ENCODE measurements around the gene HOXB1. TPM values are rescaled to one million over a fixed set of nuclear protein-coding genes. Genes with fewer than 3 reads are reported as not detected.

Gene HOXB1
- total RNA-seq, 1 donor, result not detected

DNA sequence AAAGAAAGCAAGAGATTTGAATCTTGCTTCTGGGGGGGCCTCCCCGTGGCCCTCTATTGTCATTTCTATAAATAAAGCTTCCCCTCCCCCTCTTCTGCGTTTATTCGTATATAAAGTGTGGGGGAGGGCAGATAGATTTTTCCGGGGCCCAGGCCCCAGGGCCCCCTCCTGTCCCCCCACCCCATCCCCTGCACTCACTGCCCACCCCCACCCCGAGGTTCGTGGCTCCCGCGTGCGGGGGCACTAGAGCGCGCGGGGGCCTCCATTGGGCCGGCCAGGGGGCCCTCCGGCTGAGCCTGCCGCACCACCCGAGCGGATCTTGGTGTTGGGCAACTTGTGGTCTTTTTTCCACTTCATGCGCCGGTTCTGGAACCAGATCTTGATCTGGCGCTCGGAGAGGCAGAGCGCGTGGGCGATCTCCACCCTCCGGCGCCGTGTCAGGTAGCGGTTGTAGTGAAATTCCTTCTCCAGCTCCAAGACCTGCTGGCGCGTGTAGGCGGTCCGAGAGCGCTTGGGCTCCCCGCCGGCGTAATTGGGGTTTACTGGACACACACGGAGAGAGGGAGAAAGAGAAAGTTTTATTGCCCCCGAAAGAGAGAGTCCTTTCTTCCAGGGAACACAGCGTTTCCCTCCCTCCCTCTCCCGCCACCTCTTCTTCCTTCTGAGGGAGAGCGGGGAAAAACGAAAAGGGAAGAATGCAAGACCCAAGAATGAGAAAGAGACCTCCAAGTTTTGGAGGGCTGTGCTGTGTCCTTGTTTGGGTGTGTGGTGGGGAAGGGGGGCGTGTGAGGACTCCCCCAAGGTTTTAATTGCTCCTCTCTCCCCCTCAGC, 45.9 kb upstream of the HOXB1 start:
- peak overlapping the region; percentile 77 for H3K4me3 ChIP-seq (ENCODE audit: low read depth, low read length)
- TF ChIP-seq, protein P1, sequence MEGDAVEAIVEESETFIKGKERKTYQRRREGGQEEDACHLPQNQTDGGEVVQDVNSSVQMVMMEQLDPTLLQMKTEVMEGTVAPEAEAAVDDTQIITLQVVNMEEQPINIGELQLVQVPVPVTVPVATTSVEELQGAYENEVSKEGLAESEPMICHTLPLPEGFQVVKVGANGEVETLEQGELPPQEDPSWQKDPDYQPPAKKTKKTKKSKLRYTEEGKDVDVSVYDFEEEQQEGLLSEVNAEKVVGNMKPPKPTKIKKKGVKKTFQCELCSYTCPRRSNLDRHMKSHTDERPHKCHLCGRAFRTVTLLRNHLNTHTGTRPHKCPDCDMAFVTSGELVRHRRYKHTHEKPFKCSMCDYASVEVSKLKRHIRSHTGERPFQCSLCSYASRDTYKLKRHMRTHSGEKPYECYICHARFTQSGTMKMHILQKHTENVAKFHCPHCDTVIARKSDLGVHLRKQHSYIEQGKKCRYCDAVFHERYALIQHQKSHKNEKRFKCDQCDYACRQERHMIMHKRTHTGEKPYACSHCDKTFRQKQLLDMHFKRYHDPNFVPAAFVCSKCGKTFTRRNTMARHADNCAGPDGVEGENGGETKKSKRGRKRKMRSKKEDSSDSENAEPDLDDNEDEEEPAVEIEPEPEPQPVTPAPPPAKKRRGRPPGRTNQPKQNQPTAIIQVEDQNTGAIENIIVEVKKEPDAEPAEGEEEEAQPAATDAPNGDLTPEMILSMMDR (IDR thresholded peaks at IDR 0.05; ENCODE audit: insufficient read depth, low read length), result no peak
- DNase-seq (ENCODE audit: low read depth), result peak; percentile 84

DNA sequence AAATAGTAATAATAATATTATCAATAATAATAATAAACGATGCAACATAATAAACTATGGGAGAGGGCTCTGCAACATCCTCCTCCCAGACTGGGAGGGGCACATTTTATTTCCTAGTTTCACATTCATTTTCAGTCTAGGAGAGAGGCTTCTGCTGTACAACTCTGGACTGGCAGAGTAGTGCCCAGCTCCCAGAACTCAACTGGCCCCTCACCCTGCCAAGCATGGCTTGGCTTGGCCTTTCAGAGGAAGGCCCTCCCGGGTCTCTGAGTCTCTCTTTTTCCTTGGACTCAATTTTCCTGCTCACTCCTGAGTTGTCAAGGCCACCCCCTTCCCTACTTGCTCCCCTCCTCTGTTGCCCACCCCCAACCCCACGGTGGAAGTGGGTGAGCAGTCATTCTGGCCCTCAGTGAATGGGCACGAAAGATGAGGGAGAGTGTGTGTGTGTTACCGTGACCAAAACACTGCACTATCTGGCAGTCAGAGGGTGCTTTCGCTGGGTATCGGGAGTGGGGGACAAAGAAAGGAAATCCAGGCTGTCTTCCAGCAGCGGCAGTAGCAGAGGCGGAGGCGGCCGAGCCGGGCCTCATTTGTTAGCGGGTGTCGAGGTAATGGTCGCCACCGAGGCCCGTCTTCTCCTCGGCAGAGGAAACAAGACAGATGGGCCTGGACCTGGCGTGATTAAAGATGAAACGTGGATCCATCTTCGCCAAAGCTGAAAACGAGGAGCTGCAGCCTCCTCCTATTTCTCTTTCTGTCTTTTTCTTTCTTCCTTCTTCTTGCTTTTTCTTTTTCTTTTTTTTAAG, 45.1 kb upstream of the HOXB1 start:
- TF ChIP-seq, protein P1 (IDR thresholded peaks at IDR 0.05; ENCODE audit: insufficient read depth, low read length), result no peak
- H3K4me3 ChIP-seq (ENCODE audit: low read depth, low read length), result peak overlapping the region; percentile 56

DNA sequence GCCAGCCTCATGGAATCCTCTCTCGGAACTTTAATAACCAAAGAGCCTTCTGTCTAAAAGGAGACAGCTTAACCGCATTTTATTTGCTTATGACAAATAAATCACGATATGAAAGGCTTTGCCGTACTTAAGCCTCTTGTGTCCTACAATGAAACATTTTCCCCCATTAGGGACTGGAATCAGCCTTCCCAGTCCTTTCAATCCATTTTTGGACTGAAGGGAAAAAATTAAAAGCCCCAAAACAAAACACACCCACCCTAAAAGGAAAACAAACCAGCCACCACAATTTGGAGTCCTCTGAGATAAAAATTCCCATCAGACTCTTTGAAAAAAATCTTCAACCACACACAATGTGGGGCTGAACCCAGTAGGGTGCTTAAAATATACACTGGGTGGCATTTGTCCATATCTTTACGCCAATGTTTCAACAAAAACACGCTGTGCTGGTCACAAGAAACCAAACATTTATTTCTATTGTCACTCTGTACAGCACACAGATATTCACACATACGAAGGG, 44.3 kb upstream of the HOXB1 start:
- TF ChIP-seq, protein P1 (IDR thresholded peaks at IDR 0.05; ENCODE audit: insufficient read depth, low read length), result no peak
- DNase-seq (ENCODE audit: low read depth), result peak; percentile 74
- H3K4me3 ChIP-seq (ENCODE audit: low read depth, low read length), result peak overlapping the region; percentile 59

More for the DNA sequence above, 45.1 kb upstream of the HOXB1 start:
- peak; percentile 70 for DNase-seq (ENCODE audit: low read depth)

DNA sequence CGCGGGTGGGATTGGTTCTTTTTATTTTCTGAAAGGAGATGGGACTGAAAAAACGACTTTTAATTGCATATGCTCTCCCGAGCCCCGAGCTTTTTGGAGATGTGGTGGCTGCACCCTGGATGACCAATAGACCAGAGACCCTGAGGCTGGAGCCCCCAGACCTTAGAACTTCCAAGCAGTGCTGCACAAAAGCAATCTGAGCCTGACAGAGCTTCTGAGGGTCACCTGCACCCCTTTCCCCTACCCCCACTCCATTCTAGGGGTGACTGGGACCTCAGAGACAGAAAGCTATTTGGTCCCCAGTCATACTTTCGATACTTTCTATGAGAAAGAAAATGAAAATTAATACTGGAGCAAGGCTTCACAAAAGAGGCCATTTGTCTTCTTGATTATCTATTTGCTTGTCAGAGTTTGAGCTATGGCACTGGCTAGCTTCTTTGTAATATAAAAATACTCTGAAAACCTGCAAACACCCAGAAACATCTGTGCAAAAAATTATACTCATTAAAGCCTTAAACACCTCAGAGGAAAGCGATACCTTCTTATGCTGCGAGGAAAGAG, 43.8 kb upstream of the HOXB1 start:
- H3K4me3 ChIP-seq (ENCODE audit: low read depth, low read length), result peak overlapping the region; percentile 59

DNA sequence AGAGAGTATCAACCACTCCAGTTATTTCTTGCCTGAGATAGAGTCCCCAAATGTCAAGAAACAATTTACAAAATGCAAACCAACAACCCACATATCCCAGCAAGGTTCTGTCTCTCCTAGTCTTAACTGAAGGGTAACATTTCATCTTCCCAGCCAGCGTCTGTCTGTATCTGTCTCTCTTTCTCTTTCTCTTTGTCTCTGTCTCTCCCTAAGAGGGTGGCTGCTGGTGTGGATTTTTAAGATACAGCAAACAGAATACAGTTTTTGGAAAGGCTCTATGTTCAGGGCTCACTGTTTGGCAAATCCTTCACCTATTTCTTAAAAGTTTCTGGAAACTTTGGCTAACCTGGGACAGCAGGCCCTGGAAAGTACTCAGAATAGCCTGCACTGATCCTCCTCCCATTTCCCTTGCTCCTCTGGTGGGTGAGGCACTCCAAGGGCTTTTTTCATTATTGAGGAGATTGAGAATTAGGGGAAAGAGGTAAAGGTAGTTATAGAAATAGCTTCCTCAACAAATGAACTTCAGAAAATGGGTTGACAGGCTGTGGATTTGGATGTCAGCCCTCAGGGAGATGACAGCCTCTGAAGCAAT, 41.1 kb upstream of the HOXB1 start:
- DNase-seq (ENCODE audit: low read depth), result peak; percentile 55
- H3K4me3 ChIP-seq (ENCODE audit: low read depth, low read length), result peak overlapping the region; percentile 59
- TF ChIP-seq, protein P1 (IDR thresholded peaks at IDR 0.05; ENCODE audit: insufficient read depth, low read length), result no peak

More for the DNA sequence above, 43.8 kb upstream of the HOXB1 start:
- TF ChIP-seq, protein P1 (IDR thresholded peaks at IDR 0.05; ENCODE audit: insufficient read depth, low read length), result no peak
- DNase-seq (ENCODE audit: low read depth), result no peak

Data from fibroblast of the aortic adventitia (primary cell).